HepG2 (cell line): ENCODE results near the gene IQGAP3. TPM values are rescaled to one million over a fixed set of nuclear protein-coding genes. Genes with fewer than 3 reads are reported as not detected.

Source experiments
- ESRRA ChIP-seq: sonication (generic); formaldehyde crosslinking; IDR thresholded peaks from 2 replicates; pipeline ENCODE4 v1.5.1; 2020; ENCODE audit warnings: mild to moderate bottlenecking, low read depth, missing genetic modification reagents
- KAT7 ChIP-seq: IDR thresholded peaks from 2 replicates; pipeline ENCODE4 v1.6.1; 2018; ENCODE audit warnings: borderline replicate concordance, missing compliant biosample characterization
- NR2C2 ChIP-seq: sonication (generic); formaldehyde crosslinking; IDR thresholded peaks from 2 replicates; pipeline ENCODE4 v1.4.0; 2020; ENCODE audit warnings: missing genetic modification reagents, mild to moderate bottlenecking, moderate library complexity, borderline replicate concordance
- NR3C1 ChIP-seq: sonication (generic); formaldehyde crosslinking; IDR thresholded peaks from 2 replicates; pipeline ENCODE4 v1.4.0; 2020; ENCODE audit warnings: missing genetic modification reagents
- NRL ChIP-seq: sonication (generic); formaldehyde crosslinking; IDR thresholded peaks from 2 replicates; pipeline ENCODE4 v1.5.0; 2020; ENCODE audit warnings: missing genetic modification reagents, mild to moderate bottlenecking, moderate library complexity, borderline replicate concordance
- PCBP1 ChIP-seq: fragments of 200-400 bp; formaldehyde crosslinking; IDR thresholded peaks from 2 replicates; pipeline ENCODE4 v1.6.1; 2017; ENCODE audit warnings: mild to moderate bottlenecking, low read depth, low read length, borderline replicate concordance
- REPIN1 ChIP-seq: sonication (generic); formaldehyde crosslinking; IDR thresholded peaks from 2 replicates; pipeline ENCODE4 v1.8.0; 2022; ENCODE audit warnings: missing genetic modification reagents, low read depth, mild to moderate bottlenecking, borderline replicate concordance
- SIN3B ChIP-seq: fragments of 150-350 bp; IDR thresholded peaks from 2 replicates; pipeline ENCODE4 v1.6.1; 2014; ENCODE audit warnings: low read length
- SMYD3 ChIP-seq: sonication (generic); formaldehyde crosslinking; IDR thresholded peaks from 2 replicates; pipeline ENCODE4 v1.8.1; 2023; ENCODE audit warnings: mild to moderate bottlenecking, missing genetic modification reagents
- SP140L ChIP-seq: sonication (generic); formaldehyde crosslinking; IDR thresholded peaks from 2 replicates; pipeline ENCODE4 v1.4.0; 2020; ENCODE audit warnings: missing genetic modification reagents, borderline replicate concordance
- TBX3 ChIP-seq: fragments of 450-650 bp; IDR thresholded peaks from 2 replicates; pipeline ENCODE4 v1.6.1; 2017; ENCODE audit warnings: antibody characterized with exemption, mild to moderate bottlenecking, inconsistent platforms, borderline replicate concordance
- ZFP36L2 ChIP-seq: sonication (generic); formaldehyde crosslinking; IDR thresholded peaks from 2 replicates; pipeline ENCODE4 v1.4.0; 2020; ENCODE audit warnings: missing genetic modification reagents
- ZNF274 ChIP-seq: sonication (generic); formaldehyde crosslinking; IDR thresholded peaks from 2 replicates; pipeline ENCODE4 v1.5.1; 2020; ENCODE audit warnings: mild to moderate bottlenecking, missing genetic modification reagents
- ZNF660 ChIP-seq: sonication (generic); formaldehyde crosslinking; IDR thresholded peaks from 2 replicates; pipeline ENCODE4 v1.5.1; 2020; ENCODE audit warnings: mild to moderate bottlenecking, low read depth, missing genetic modification reagents, borderline replicate concordance
- ZNF746 ChIP-seq: sonication (generic); formaldehyde crosslinking; IDR thresholded peaks from 2 replicates; pipeline ENCODE4 v1.8.0; 2022; ENCODE audit warnings: mild to moderate bottlenecking, missing genetic modification reagents
- ZNF772 ChIP-seq: sonication (generic); formaldehyde crosslinking; IDR thresholded peaks from 2 replicates; pipeline ENCODE4 v1.5.0; 2020; ENCODE audit warnings: mild to moderate bottlenecking, missing genetic modification reagents
- ZNF777 ChIP-seq: sonication (generic); formaldehyde crosslinking; IDR thresholded peaks from 2 replicates; pipeline ENCODE4 v1.4.0; 2020; ENCODE audit warnings: missing genetic modification reagents
- ZNF879 ChIP-seq: sonication (generic); formaldehyde crosslinking; IDR thresholded peaks from 2 replicates; pipeline ENCODE4 v1.8.1; 2023; ENCODE audit warnings: missing genetic modification reagents
- ZSCAN21 ChIP-seq: sonication (generic); formaldehyde crosslinking; IDR thresholded peaks from 2 replicates; pipeline ENCODE4 v1.8.0; 2022; ENCODE audit warnings: mild to moderate bottlenecking, missing genetic modification reagents, moderate library complexity, borderline replicate concordance
- ZZZ3 ChIP-seq: sonication (generic); formaldehyde crosslinking; IDR thresholded peaks from 2 replicates; pipeline ENCODE4 v1.4.0; 2020; ENCODE audit warnings: missing genetic modification reagents, mild to moderate bottlenecking, borderline replicate concordance
- polyA plus RNA-seq, 8 experiments: library from polyadenylated mRNA; depleted of rRNA in 3 of 8; stranded (reverse) in 7 of 8; unstranded in 1 of 8; fragments of >200 nt; fragmentation: Illumina TruSeq in 4 of 8; extraction: Trizol in 4 of 8; gene quantifications; 2 replicates each; pipeline versions ENCODE4 v1.2.1 to v1.2.3, GENCODE V29; 2011 to 2016; ENCODE audit warnings: low read depth in 4 of 8, missing spikeins in 1 of 8, mixed read lengths in 1 of 8; ENCODE audit not compliant: insufficient read depth in 1 of 8
- total RNA-seq, 5 experiments: library from RNA; depleted of rRNA; stranded (reverse); fragments of >200 nt; fragmentation: Illumina TruSeq; extraction: Trizol; gene quantifications; 2 replicates each; pipeline ENCODE4 v1.2.3, GENCODE V29; 2016; ENCODE audit warnings: low read depth in 1 of 5
- TF ChIP-seq, protein P1 (sequence below): sonication (generic); formaldehyde crosslinking; IDR thresholded peaks from 2 replicates; pipeline ENCODE4 v1.8.1; 2022; ENCODE audit warnings: low read depth, mild to moderate bottlenecking, missing genetic modification reagents
- TF ChIP-seq, protein P2 (sequence below): sonication (generic); formaldehyde crosslinking; IDR thresholded peaks from 2 replicates; pipeline ENCODE4 v1.5.1; 2020; ENCODE audit warnings: mild to moderate bottlenecking, missing genetic modification reagents

Gene IQGAP3
- total and polyA plus RNA-seq, 2 of the 13 experiments (the other 11 are each of a cell fraction or from before 2014, with no cell fraction given) = 13.5 to 14.1 TPM

DNA sequence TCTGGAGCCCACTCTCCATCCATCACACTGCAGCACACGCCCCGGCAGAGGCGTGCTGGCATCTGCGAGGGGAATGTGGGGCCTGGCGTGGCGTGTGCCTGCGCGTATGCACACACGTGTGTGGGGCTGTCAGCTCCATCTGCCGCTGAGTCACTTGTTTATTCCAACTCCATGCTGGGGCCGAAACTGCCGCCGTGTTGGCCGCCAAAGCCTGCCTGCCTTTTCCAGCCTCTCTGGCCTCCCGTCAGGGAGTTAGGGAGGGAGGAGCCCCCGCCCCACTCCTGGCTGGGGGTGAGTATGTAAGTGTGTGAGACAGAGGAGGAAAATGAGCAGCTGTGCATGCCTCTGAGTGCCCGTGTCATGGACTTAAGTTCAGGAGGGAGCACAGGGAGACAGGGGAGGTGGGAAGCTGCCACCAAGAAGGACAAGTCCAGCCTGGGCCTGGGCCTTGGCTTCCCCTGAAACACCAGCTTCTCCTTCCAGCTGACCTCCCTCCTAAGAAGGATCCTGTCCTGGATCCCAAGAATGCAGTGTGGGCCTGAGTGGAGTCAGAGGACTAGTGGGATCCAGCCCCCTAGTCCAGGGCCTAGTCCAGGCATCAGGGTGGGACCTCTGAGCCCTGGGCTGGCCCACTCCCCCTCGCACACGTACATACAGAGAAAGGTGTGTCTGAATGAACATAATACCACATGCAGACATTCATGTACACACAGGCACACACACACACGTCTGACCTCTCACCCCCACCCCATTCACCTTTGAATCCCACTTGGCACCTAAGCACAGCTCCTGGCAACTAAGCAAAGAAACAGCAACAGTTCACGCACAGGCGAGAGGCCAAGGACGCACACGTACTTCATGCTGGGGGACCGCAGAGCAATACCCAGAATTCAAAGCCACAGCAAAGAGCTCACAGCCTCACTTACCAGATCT lies 96.5 kb downstream of the IQGAP3 start (continued):
- TF ChIP-seq ZNF879 (no peak), SP140L (CRISPR knock-in tag) (no peak), NR2C2 (CRISPR knock-in tag) (peak; percentile 34; the same call in 1 of the 2 replicates), TBX3 (peak; percentile 86), REPIN1 (CRISPR knock-in tag) (no peak), ZNF772 (no peak), ZSCAN21 (CRISPR knock-in tag) (no peak), NR3C1 (no peak), ZNF777 (no peak), SIN3B (no peak), ZNF746 (CRISPR knock-in tag) (no peak), ZZZ3 (CRISPR knock-in tag) (no peak), SMYD3 (CRISPR knock-in tag) (no peak), PCBP1 (no peak), ZFP36L2 (CRISPR knock-in tag) (no peak), ZNF660 (no peak), ZNF274 (CRISPR knock-in tag) (no peak), ESRRA (CRISPR knock-in tag) (no peak), NRL (no peak), KAT7 (CRISPR knock-in tag) (no peak)
- TF ChIP-seq, protein P1, sequence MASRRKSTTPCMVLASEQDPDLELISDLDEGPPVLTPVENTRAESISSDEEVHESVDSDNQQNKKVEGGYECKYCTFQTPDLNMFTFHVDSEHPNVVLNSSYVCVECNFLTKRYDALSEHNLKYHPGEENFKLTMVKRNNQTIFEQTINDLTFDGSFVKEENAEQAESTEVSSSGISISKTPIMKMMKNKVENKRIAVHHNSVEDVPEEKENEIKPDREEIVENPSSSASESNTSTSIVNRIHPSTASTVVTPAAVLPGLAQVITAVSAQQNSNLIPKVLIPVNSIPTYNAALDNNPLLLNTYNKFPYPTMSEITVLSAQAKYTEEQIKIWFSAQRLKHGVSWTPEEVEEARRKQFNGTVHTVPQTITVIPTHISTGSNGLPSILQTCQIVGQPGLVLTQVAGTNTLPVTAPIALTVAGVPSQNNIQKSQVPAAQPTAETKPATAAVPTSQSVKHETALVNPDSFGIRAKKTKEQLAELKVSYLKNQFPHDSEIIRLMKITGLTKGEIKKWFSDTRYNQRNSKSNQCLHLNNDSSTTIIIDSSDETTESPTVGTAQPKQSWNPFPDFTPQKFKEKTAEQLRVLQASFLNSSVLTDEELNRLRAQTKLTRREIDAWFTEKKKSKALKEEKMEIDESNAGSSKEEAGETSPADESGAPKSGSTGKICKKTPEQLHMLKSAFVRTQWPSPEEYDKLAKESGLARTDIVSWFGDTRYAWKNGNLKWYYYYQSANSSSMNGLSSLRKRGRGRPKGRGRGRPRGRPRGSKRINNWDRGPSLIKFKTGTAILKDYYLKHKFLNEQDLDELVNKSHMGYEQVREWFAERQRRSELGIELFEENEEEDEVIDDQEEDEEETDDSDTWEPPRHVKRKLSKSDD (CRISPR knock-in tag) = no peak
- TF ChIP-seq, protein P2, sequence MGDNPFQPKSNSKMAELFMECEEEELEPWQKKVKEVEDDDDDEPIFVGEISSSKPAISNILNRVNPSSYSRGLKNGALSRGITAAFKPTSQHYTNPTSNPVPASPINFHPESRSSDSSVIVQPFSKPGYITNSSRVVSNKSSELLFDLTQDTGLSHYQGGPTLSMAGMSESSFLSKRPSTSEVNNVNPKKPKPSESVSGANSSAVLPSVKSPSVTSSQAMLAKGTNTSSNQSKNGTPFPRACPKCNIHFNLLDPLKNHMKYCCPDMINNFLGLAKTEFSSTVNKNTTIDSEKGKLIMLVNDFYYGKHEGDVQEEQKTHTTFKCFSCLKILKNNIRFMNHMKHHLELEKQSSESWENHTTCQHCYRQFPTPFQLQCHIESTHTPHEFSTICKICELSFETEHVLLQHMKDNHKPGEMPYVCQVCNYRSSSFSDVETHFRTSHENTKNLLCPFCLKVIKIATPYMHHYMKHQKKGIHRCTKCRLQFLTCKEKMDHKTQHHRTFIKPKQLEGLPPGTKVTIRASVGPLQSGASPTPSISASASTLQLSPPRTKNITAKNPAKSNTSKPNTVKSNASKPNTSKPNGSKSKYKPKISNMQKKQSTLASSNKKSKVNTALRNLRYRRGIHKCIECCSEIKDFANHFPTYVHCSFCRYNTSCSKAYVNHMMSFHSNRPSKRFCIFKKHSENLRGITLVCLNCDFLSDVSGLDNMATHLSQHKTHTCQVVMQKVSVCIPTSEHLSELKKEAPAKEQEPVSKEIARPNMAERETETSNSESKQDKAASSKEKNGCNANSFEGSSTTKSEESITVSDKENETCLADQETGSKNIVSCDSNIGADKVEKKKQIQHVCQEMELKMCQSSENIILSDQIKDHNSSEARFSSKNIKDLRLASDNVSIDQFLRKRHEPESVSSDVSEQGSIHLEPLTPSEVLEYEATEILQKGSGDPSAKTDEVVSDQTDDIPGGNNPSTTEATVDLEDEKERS (CRISPR knock-in tag) = no peak
